ENCODE data around the gene HYOU1. TPM values are rescaled to one million over a fixed set of nuclear protein-coding genes. Genes with fewer than 3 reads are reported as not detected.

Gene HYOU1
- total RNA-seq, 2 donors from 2014 or later, result 277 to 315 TPM

- Histone ChIP-seq H3K27ac (ENCODE audit: low read depth, low read length) (no peak overlapping the region), H3K9me3 (ENCODE audit: control insufficient read depth, low read length) (no peaks in the 10 kb centered on the region), H3K36me3 (ENCODE audit: control insufficient read depth, insufficient read depth, low read length) (peaks cover 84% of the 10 kb centered on the region), H3K4me3 (ENCODE audit: low read length) (no peak overlapping the region), H3K9ac (ENCODE audit: extremely low read depth, low read length, poor library complexity, severe bottlenecking) (no peak overlapping the region), H3K27me3 (ENCODE audit: control insufficient read depth, insufficient read depth, low read length, poor library complexity, severe bottlenecking) (no peaks in the 10 kb centered on the region), H3K4me1 (ENCODE audit: control insufficient read depth, insufficient read depth, low read length) (no peaks in the 10 kb centered on the region)
- H3K4me3 Mint-ChIP-seq, result no peak overlapping the region
- H3K27me3 Mint-ChIP-seq (ENCODE audit: insufficient read depth), result no peaks in the 10 kb centered on the region
- WGBS, 2 experiments (ENCODE audit: insufficient coverage in 1 of 2, insufficient read length in 1 of 2), result 94 to 96% methylated on average over 19 to 23 of the region's 23 CpGs
- no peak overlapping the region for H3K27ac Mint-ChIP-seq
- TF ChIP-seq, protein P1, sequence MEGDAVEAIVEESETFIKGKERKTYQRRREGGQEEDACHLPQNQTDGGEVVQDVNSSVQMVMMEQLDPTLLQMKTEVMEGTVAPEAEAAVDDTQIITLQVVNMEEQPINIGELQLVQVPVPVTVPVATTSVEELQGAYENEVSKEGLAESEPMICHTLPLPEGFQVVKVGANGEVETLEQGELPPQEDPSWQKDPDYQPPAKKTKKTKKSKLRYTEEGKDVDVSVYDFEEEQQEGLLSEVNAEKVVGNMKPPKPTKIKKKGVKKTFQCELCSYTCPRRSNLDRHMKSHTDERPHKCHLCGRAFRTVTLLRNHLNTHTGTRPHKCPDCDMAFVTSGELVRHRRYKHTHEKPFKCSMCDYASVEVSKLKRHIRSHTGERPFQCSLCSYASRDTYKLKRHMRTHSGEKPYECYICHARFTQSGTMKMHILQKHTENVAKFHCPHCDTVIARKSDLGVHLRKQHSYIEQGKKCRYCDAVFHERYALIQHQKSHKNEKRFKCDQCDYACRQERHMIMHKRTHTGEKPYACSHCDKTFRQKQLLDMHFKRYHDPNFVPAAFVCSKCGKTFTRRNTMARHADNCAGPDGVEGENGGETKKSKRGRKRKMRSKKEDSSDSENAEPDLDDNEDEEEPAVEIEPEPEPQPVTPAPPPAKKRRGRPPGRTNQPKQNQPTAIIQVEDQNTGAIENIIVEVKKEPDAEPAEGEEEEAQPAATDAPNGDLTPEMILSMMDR (conservative IDR thresholded peaks at IDR 0.05), result no peak
- H3K9me3 Mint-ChIP-seq, result no peaks in the 10 kb centered on the region
- DNase-seq, result no peak
- H3K36me3 Mint-ChIP-seq (ENCODE audit: low read depth), result peaks cover 83% of the 10 kb centered on the region
- peaks cover 8% of the 10 kb centered on the region for H3K4me1 Mint-ChIP-seq
These were observed 4.7 kb downstream of the HYOU1 start for GRCh38 chr11:119052163-119052814.

GRCh38 chr11:119051440-119052162, 5.4 kb downstream of the HYOU1 start:
- H3K4me1 Mint-ChIP-seq, result peaks cover 8% of the 10 kb centered on the region
- DNase-seq, result no peak
- TF ChIP-seq, protein P1 (conservative IDR thresholded peaks at IDR 0.05), result no peak
- Histone ChIP-seq H3K27ac (ENCODE audit: low read depth, low read length) (no peak overlapping the region), H3K4me1 (ENCODE audit: control insufficient read depth, insufficient read depth, low read length) (no peaks in the 10 kb centered on the region), H3K36me3 (ENCODE audit: control insufficient read depth, insufficient read depth, low read length) (peaks cover 91% of the 10 kb centered on the region), H3K4me3 (ENCODE audit: low read length) (no peak overlapping the region), H3K27me3 (ENCODE audit: control insufficient read depth, insufficient read depth, low read length, poor library complexity, severe bottlenecking) (no peaks in the 10 kb centered on the region), H3K9me3 (ENCODE audit: control insufficient read depth, low read length) (no peaks in the 10 kb centered on the region), H3K9ac (ENCODE audit: extremely low read depth, low read length, poor library complexity, severe bottlenecking) (no peak overlapping the region)
- no peaks in the 10 kb centered on the region for H3K27me3 Mint-ChIP-seq (ENCODE audit: insufficient read depth)
- no peak overlapping the region for H3K27ac Mint-ChIP-seq
- H3K4me3 Mint-ChIP-seq, result no peak overlapping the region
- 94 to 96% methylated on average over 11 to 17 of the region's 17 CpGs for WGBS, 2 experiments (ENCODE audit: insufficient coverage in 1 of 2, insufficient read length in 1 of 2)
- peaks cover 90% of the 10 kb centered on the region for H3K36me3 Mint-ChIP-seq (ENCODE audit: low read depth)
- no peaks in the 10 kb centered on the region for H3K9me3 Mint-ChIP-seq

DNA sequence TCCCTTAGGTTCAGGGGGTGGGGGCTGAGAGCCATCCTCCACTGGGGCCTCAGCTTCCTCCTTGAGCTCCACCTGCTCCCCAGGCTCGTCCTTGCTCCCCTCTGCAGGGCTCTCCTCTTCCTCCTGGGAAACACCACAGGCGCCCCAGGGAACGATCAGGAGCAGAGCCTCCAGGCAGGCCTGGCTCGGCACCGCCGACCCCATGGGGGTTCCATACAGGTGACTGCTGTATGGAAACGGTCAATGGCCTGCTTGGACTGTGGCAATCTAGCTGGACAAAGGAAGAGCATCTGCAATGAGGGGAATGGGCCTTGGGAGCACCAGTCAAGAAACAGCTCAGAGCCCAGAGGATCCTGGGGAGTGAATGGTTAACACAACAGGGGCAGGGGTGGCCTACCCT, 7.9 kb downstream of the HYOU1 start:
- Mint-ChIP-seq H3K36me3 (ENCODE audit: low read depth) (peaks cover 93% of the 10 kb centered on the region), H3K4me3 (no peak overlapping the region), H3K9me3 (no peaks in the 10 kb centered on the region), H3K27ac (no peak overlapping the region), H3K27me3 (ENCODE audit: insufficient read depth) (no peaks in the 10 kb centered on the region), H3K4me1 (peaks cover 9% of the 10 kb centered on the region)
- Histone ChIP-seq H3K27ac (ENCODE audit: low read depth, low read length) (no peak overlapping the region), H3K4me3 (ENCODE audit: low read length) (no peak overlapping the region), H3K4me1 (ENCODE audit: control insufficient read depth, insufficient read depth, low read length) (no peaks in the 10 kb centered on the region), H3K9me3 (ENCODE audit: control insufficient read depth, low read length) (no peaks in the 10 kb centered on the region), H3K36me3 (ENCODE audit: control insufficient read depth, insufficient read depth, low read length) (peaks cover 99% of the 10 kb centered on the region), H3K9ac (ENCODE audit: extremely low read depth, low read length, poor library complexity, severe bottlenecking) (no peak overlapping the region), H3K27me3 (ENCODE audit: control insufficient read depth, insufficient read depth, low read length, poor library complexity, severe bottlenecking) (no peaks in the 10 kb centered on the region)
- TF ChIP-seq, protein P1 (conservative IDR thresholded peaks at IDR 0.05), result no peak
- WGBS, 2 experiments (ENCODE audit: insufficient coverage in 1 of 2, insufficient read length in 1 of 2), result 94 to 96% methylated on average over 4 to 7 of the region's 7 CpGs
- DNase-seq, result no peak
